HepG2 (cell line): Measurements from ENCODE around the gene NCOA1. TPM values are rescaled to one million over a fixed set of nuclear protein-coding genes. Genes with fewer than 3 reads are reported as not detected.
A peak's percentile ranks its signal among the peaks of the same experiment; 100 is the strongest.

ENCODE experiments used
- ATAC-seq: fragments of 200-7000 bp; cut with Tn5 transposase; 3 replicates; pipeline ENCODE4 v1.9.1; 2020; ENCODE audit warnings: mild to moderate bottlenecking, moderate library complexity
- BruUV-seq: library from RNA; stranded (reverse); fragments of 400-500 nt; replicated peaks from 2 replicates; lab custom pipeline; 2021; lab: Mats Ljungman, UMichigan
- CTCF ChIA-PET: fragments of 300-600 bp; formaldehyde crosslinking; extraction: SDS; loops from one replicate; lab custom pipeline; 2021; ENCODE audit warnings: low total read pairs, inconsistent platforms, low intra/inter-chr PET ratio; lab: Yijun Ruan, JAX
- POLR2A ChIA-PET: fragments of 350-600 bp; sonication (Branson Sonifier 250); formaldehyde crosslinking; loops from one replicate; lab custom pipeline; 2020; ENCODE audit warnings: antibody characterized with exemption, inconsistent platforms; lab: Yijun Ruan, JAX
- DNase-seq: peaks from one replicate; pipeline ENCODE4 v3.0.0-alpha.2; 2015; ENCODE audit warnings: low spot score
- FAIRE-seq: peaks from 3 replicates; lab custom pipeline; 2011; peaks lifted over from hg19 to GRCh38; lab: Jason Lieb, UNC
- H2AFZ ChIP-seq: one replicate; pipeline ENCODE4 v1.6.1; 2011; ENCODE audit warnings: low read length, inconsistent platforms
- H3K27ac ChIP-seq: fragments of 300-600 bp; 3 replicates; pipeline ENCODE4 v1.8.0; 2011; ENCODE audit warnings: mixed run types, mild to moderate bottlenecking, mixed read lengths, low read length, inconsistent platforms; ENCODE audit not compliant: insufficient read depth; ENCODE audit errors: extremely low read length
- H3K27me3 ChIP-seq, 2 experiments: fragments of 200-600 bp in 1 of 2; 2 replicates in 1 of 2; 3 replicates in 1 of 2; pipeline versions ENCODE4 v1.6.0 to v1.8.0; 2011; ENCODE audit warnings: low read length in 2 of 2, mild to moderate bottlenecking in 2 of 2, moderate library complexity in 2 of 2, inconsistent platforms in 1 of 2; ENCODE audit not compliant: insufficient read depth in 2 of 2, control insufficient read depth in 1 of 2
- H3K36me3 ChIP-seq, 2 experiments: fragments of 200-600 bp in 1 of 2; replicated peaks in 1 of 2; 2 replicates in 1 of 2; 3 replicates in 1 of 2; pipeline versions ENCODE4 v1.5.1 to v1.8.0; 2011; ENCODE audit warnings: low read length in 2 of 2, inconsistent platforms in 1 of 2; ENCODE audit not compliant: insufficient read depth in 2 of 2, control insufficient read depth in 1 of 2
- H3K4me1 ChIP-seq: 2 replicates; pipeline ENCODE4 v1.5.1; 2012; ENCODE audit warnings: low read length, inconsistent platforms; ENCODE audit not compliant: insufficient read depth
- H3K4me2 ChIP-seq: 2 replicates; pipeline ENCODE4 v1.6.0; 2011; ENCODE audit warnings: low read depth, low read length, inconsistent platforms
- H3K4me3 ChIP-seq, 3 experiments: fragments of 200-600 bp in 1 of 3; sonication (generic), shearing (Covaris generic) in 1 of 3; replicated peaks in 1 of 3; 2 replicates each; pipeline ENCODE4 v1.5.1; 2011 to 2016; ENCODE audit warnings: low read length in 3 of 3, inconsistent platforms in 2 of 3, low read depth in 2 of 3, mild to moderate bottlenecking in 2 of 3, control low read depth in 1 of 3, mixed read lengths in 1 of 3; ENCODE audit not compliant: insufficient read depth in 1 of 3
- H3K79me2 ChIP-seq: one replicate; pipeline ENCODE4 v1.6.1; 2011; ENCODE audit warnings: low read length, inconsistent platforms; ENCODE audit not compliant: insufficient read depth
- H3K9ac ChIP-seq: 2 replicates; pipeline ENCODE4 v1.6.0; 2011; ENCODE audit warnings: mild to moderate bottlenecking, low read depth, low read length, inconsistent platforms; ENCODE audit not compliant: insufficient read depth
- H3K9me3 ChIP-seq: 2 replicates; pipeline ENCODE4 v1.5.1; 2012; ENCODE audit warnings: mild to moderate bottlenecking, low read length
- H4K20me1 ChIP-seq: 2 replicates; pipeline ENCODE4 v1.6.0; 2011; ENCODE audit warnings: inconsistent platforms, mild to moderate bottlenecking, low read length, moderate library complexity; ENCODE audit not compliant: insufficient read depth
- ASH2L ChIP-seq: fragments of 300-600, 200-600 bp; sonication (generic); IDR thresholded peaks from 2 replicates; pipeline ENCODE4 v1.7.0; 2017; ENCODE audit warnings: low read depth, mild to moderate bottlenecking, moderate library complexity, mixed read lengths, low read length; ENCODE audit not compliant: insufficient read length
- CHD2 ChIP-seq: IDR thresholded peaks from 2 replicates; pipeline ENCODE4 v1.6.1; 2011; ENCODE audit warnings: low read depth, low read length, improper control_type of control experiment
- KMT2B ChIP-seq: IDR thresholded peaks from 2 replicates; pipeline ENCODE4 v1.6.1; 2016; ENCODE audit warnings: missing genetic modification reagents, missing compliant biosample characterization
- MAFK ChIP-seq, 2 experiments: IDR thresholded peaks in 1 of 2; conservative IDR thresholded peaks in 1 of 2; 2 replicates each; pipeline ENCODE4 v1.6.1; 2011; ENCODE audit warnings: improper control_type of control experiment in 2 of 2, low read length in 2 of 2
- MEIS1 ChIP-seq: sonication (generic); formaldehyde crosslinking; IDR thresholded peaks from 2 replicates; pipeline ENCODE4 v1.9.0; 2021; ENCODE audit warnings: mild to moderate bottlenecking, missing genetic modification reagents, moderate library complexity, borderline replicate concordance
- NFE2L2 ChIP-seq: fragments of 150-350 bp; IDR thresholded peaks from 2 replicates; pipeline ENCODE4 v1.6.1; 2014; ENCODE audit warnings: low read length
- NFYC ChIP-seq: IDR thresholded peaks from 2 replicates; pipeline ENCODE4 v1.6.1; 2016; ENCODE audit warnings: missing genetic modification reagents, missing compliant biosample characterization
- RBAK ChIP-seq: sonication (generic); formaldehyde crosslinking; IDR thresholded peaks from 2 replicates; pipeline ENCODE4 v1.5.1; 2020; ENCODE audit warnings: mild to moderate bottlenecking, missing genetic modification reagents
- TCF7 ChIP-seq: sonication (generic); IDR thresholded peaks from 2 replicates; pipeline ENCODE4 v1.6.1; 2016; ENCODE audit warnings: antibody characterized with exemption, low read depth
- ZNF362 ChIP-seq: sonication (generic); formaldehyde crosslinking; IDR thresholded peaks from 2 replicates; pipeline ENCODE4 v1.4.0; 2020; ENCODE audit warnings: missing genetic modification reagents, mild to moderate bottlenecking, borderline replicate concordance
- ZNF570 ChIP-seq: sonication (generic); formaldehyde crosslinking; IDR thresholded peaks from 2 replicates; pipeline ENCODE4 v1.4.0; 2020; ENCODE audit warnings: mild to moderate bottlenecking, missing genetic modification reagents, borderline replicate concordance
- ZNF614 ChIP-seq: IDR thresholded peaks from 2 replicates; pipeline ENCODE4 v1.6.1; 2018; ENCODE audit warnings: missing biosample characterization, missing genetic modification reagents, inconsistent platforms, borderline replicate concordance
- WGBS: methylation state at CpG from one replicate; pipeline ENCODE4 v1.1.6; 2017; ENCODE audit warnings: low lambda C conversion rate; 5-methylcytosine and 5-hydroxymethylcytosine counted together
- in situ Hi-C: cut with HindIII; loops from 2 replicates; pipeline ENCODE4 v1.10.0; 2017; ENCODE audit warnings: low pct_unique_long_range_greater_than_20kb; ENCODE audit not compliant: extremely low pct_ligation_motif_present
- intact Hi-C: fragments of 100-400 bp; cut with micrococcal nuclease; formaldehyde crosslinking; loops from one replicate; pipeline ENCODE4 v1.10.0; 2022; ENCODE audit not compliant: unreplicated experiment
- polyA plus RNA-seq, 8 experiments: library from polyadenylated mRNA; depleted of rRNA in 3 of 8; stranded (reverse) in 7 of 8; unstranded in 1 of 8; fragments of >200 nt; fragmentation: Illumina TruSeq in 4 of 8; extraction: Trizol in 4 of 8; gene quantifications; 2 replicates each; pipeline versions ENCODE4 v1.2.1 to v1.2.3, GENCODE V29; 2011 to 2016; ENCODE audit warnings: low read depth in 4 of 8, missing spikeins in 1 of 8, mixed read lengths in 1 of 8; ENCODE audit not compliant: insufficient read depth in 1 of 8
- total RNA-seq, 5 experiments: library from RNA; depleted of rRNA; stranded (reverse); fragments of >200 nt; fragmentation: Illumina TruSeq; extraction: Trizol; gene quantifications; 2 replicates each; pipeline ENCODE4 v1.2.3, GENCODE V29; 2016; ENCODE audit warnings: low read depth in 1 of 5
- TF ChIP-seq, protein P1 (sequence below): IDR thresholded peaks from 2 replicates; pipeline ENCODE4 v1.6.1; 2016
- TF ChIP-seq, protein P2 (sequence below): IDR thresholded peaks from 2 replicates; pipeline ENCODE4 v1.6.1; 2012; ENCODE audit warnings: low read depth, low read length, improper control_type of control experiment

Gene NCOA1
- total and polyA plus RNA-seq, 2 of the 13 experiments (the other 11 are each of a cell fraction or from before 2014, with no cell fraction given), result 10.0 to 10.4 TPM

- no peak overlapping the region for H3K27ac ChIP-seq
- no peak for ATAC-seq
Observed at GRCh38 chr2:24806661-24807036, 315.6 kb downstream of the NCOA1 start.

DNA sequence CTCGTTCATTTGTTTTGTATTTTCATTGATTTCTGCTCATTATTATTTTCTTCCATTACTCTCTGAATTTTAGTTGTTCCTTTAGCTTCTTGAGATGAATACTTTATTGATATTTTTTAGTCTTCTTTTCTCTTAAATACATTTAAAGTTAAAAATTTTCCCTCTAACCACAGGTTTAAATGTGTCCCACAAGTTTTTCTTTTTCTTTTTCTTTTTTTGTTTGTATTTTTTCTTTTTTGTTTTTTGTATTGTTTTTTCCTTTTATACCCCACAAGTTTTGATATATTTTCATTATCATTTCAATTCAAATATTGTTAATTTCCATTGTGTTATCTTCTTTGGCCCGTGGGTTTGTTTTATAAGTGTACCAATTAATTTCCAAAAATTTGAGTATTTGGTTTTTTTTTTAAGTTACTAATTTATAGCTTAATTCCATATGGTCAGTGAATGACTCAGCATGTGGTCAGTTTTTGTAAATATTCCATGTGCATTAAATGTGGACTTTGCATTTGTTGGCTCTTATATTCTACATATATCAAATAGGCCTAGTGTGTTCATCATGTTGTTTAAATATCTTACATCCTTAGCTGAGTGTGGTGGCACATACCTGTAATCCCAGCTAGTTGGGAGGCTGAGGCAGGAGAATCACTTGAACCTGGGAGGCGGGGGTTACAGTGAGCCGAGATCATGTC, 318.4 kb downstream of the NCOA1 start:
- FAIRE-seq (no peak), ATAC-seq (peak; percentile 41; the same call in 2 of the 3 replicates), DNase-seq (peak; percentile 49)
- Histone ChIP-seq H3K27me3 (no peaks in the 10 kb centered on the region), H2AFZ (peak overlapping the region; percentile 7), H3K9me3 (no peaks in the 10 kb centered on the region), H3K36me3 (peaks cover 13 to 32% of the 10 kb centered on the region in 2 experiments), H4K20me1 (no peaks in the 10 kb centered on the region), H3K27ac (peak overlapping the region; percentile 43), H3K9ac (no peak overlapping the region), H3K79me2 (peaks cover 73% of the 10 kb centered on the region), H3K4me3 (no peak overlapping the region), H3K4me1 (peaks cover 15% of the 10 kb centered on the region), H3K4me2 (no peak overlapping the region; the same call in 1 of the 2 replicates)
- in situ Hi-C loops, result no loop called here
- BruUV-seq, result no TSS peak
- CTCF ChIA-PET, result no interaction called here
- intact Hi-C loops, result no loop called here
- 95% methylated on average over 4 of the region's 4 CpGs for WGBS
- POLR2A ChIA-PET, result interaction anchor here (1.1 to 1.4 kb wide), 2 partner anchors 17 to 18 kb away, joined by 3 to 5 read pairs; no protein-coding TSS in a partner anchor
- no peak for TF ChIP-seq NFYC
- no peak for TF ChIP-seq ZNF570 (CRISPR knock-in tag)
- TF ChIP-seq RBAK (CRISPR knock-in tag), result no peak
- TF ChIP-seq TCF7, result no peak
- no peak for TF ChIP-seq CHD2
- no peak for TF ChIP-seq KMT2B (CRISPR knock-in tag)
- peak; percentile 16 to 35; a peak in 3 of 4 replicates for TF ChIP-seq MAFK (conservative IDR thresholded peaks at IDR 0.05 in 1 of 2, IDR thresholded peaks at IDR 0.05 in 1 of 2; ENCODE audit: low read length in 2 of 2)
- TF ChIP-seq, protein P1, sequence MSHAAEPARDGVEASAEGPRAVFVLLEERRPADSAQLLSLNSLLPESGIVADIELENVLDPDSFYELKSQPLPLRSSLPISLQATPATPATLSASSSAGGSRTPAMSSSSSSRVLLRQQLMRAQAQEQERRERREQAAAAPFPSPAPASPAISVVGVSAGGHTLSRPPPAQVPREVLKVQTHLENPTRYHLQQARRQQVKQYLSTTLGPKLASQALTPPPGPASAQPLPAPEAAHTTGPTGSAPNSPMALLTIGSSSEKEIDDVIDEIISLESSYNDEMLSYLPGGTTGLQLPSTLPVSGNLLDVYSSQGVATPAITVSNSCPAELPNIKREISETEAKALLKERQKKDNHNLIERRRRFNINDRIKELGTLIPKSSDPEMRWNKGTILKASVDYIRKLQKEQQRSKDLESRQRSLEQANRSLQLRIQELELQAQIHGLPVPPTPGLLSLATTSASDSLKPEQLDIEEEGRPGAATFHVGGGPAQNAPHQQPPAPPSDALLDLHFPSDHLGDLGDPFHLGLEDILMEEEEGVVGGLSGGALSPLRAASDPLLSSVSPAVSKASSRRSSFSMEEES (CRISPR knock-in tag), result no peak
- TF ChIP-seq NFE2L2, result peak; percentile 90
- no peak for TF ChIP-seq ZNF614 (CRISPR knock-in tag)
- TF ChIP-seq ASH2L, result peak; percentile 18
- no peak for TF ChIP-seq ZNF362 (CRISPR knock-in tag)
- TF ChIP-seq, protein P2, sequence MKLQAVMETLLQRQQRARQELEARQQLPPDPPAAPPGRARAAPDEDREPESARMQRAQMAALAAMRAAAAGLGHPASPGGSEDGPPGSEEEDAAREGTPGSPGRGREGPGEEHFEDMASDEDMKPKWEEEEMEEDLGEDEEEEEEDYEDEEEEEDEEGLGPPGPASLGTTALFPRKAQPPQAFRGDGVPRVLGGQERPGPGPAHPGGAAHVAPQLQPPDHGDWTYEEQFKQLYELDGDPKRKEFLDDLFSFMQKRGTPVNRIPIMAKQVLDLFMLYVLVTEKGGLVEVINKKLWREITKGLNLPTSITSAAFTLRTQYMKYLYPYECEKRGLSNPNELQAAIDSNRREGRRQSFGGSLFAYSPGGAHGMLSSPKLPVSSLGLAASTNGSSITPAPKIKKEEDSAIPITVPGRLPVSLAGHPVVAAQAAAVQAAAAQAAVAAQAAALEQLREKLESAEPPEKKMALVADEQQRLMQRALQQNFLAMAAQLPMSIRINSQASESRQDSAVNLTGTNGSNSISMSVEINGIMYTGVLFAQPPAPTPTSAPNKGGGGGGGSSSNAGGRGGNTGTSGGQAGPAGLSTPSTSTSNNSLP, result peak; percentile 73; the same call in 1 of the 2 replicates

More at GRCh38 chr2:24806661-24807036, 315.6 kb downstream of the NCOA1 start:
- Histone ChIP-seq H3K36me3 (peaks cover 7 to 22% of the 10 kb centered on the region in 2 experiments; a peak in 4 of 5 replicates), H2AFZ (no peak overlapping the region), H3K27me3 (no peaks in the 10 kb centered on the region), H3K9ac (no peak overlapping the region), H3K4me3 (no peak overlapping the region)
- intact Hi-C loops, result no loop called here
- in situ Hi-C loops, result no loop called here
- TF ChIP-seq MEIS1 (CRISPR knock-in tag), result no peak
- TF ChIP-seq, all 625 proteins: peak for 0
- Histone ChIP-seq H3K4me1 (peaks cover 15% of the 10 kb centered on the region), H3K9me3 (no peaks in the 10 kb centered on the region), H4K20me1 (no peaks in the 10 kb centered on the region), H3K79me2 (peaks cover 55% of the 10 kb centered on the region), H3K4me2 (no peak overlapping the region)
- ChIA-PET CTCF (no interaction called here), POLR2A (interaction anchor here (1.9 kb wide), 1 partner anchor 14 kb away, joined by 14 read pairs; the partner anchor contains the start of genes CENPO and PTRHD1)
- BruUV-seq, result no TSS peak
- no peak for DNase-seq
- FAIRE-seq, result no peak
